ENCODE measurements around the gene GLRA3. TPM values are rescaled to one million over a fixed set of nuclear protein-coding genes. Genes with fewer than 3 reads are reported as not detected.

GLRA3 gene
- total and polyA plus RNA-seq, 2 of the 8 experiments (the other 6 are each of a cell fraction or from before 2014, with no cell fraction given): 0.02 TPM; not detected in 1

DNA sequence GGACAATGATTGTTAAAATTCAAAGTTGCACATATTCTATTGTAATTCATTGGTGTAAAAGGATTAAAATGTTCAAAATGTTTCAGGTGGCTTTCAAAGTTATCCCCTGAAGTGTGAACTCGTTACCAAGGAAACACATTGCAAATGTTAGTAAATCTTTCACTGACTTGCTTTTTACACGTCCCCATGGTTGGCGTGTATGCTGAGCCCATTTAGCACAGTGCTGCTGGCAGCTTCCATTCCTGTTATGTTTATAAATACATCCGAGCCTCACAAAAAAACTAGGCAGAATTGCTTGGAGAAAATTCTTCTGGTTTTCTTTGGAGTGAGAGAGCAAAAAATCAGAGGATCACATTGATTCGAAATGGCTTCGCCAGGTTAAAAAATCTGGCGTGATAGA, 200.9 kb downstream of the GLRA3 start:
- Histone ChIP-seq H4K20me1 (replicated peaks in 1 of 2; ENCODE audit: control insufficient read depth in 1 of 2, insufficient read depth in 2 of 2, low read length in 2 of 2) (no peaks in the 10 kb centered on the region), H3K4ac (replicated peaks; ENCODE audit: insufficient read length, low read depth, low read length) (no peak overlapping the region), H2BK20ac (ENCODE audit: low read length) (no peak overlapping the region), H3K27me3 (replicated peaks in 1 of 4; ENCODE audit: control insufficient read depth in 3 of 4, extremely low read depth in 1 of 4, insufficient read depth in 3 of 4, low read length in 3 of 4) (no peaks in the 10 kb centered on the region), H2BK120ac (replicated peaks; ENCODE audit: low read depth, low read length) (no peak overlapping the region), H3K9ac (replicated peaks in 1 of 4; ENCODE audit: extremely low read depth in 1 of 4, low read depth in 3 of 4, low read length in 3 of 4) (no peak overlapping the region), H3K79me1 (ENCODE audit: low read depth, low read length) (no peaks in the 10 kb centered on the region), H3K18ac (ENCODE audit: extremely low read depth, low read length) (no peak overlapping the region), H3K27ac (ENCODE audit: low read depth, low read length) (no peak overlapping the region), H3K14ac (ENCODE audit: insufficient read length) (no peak overlapping the region), H2BK5ac (ENCODE audit: low read depth, low read length) (no peak overlapping the region), H2BK15ac (ENCODE audit: low read length) (no peak overlapping the region), H3K79me2 (ENCODE audit: control insufficient read depth in 1 of 2, insufficient read depth in 2 of 2, low read length in 2 of 2) (no peaks in the 10 kb centered on the region), H3K23ac (ENCODE audit: insufficient read length) (no peak overlapping the region), H3K56ac (replicated peaks; ENCODE audit: insufficient read length, low read depth, low read length) (no peak overlapping the region), H3K36me3 (ENCODE audit: control insufficient read depth in 2 of 4, insufficient read depth in 4 of 4, low read length in 3 of 4) (no peaks in the 10 kb centered on the region), H4K8ac (ENCODE audit: extremely low read depth, insufficient read depth, low read length) (no peak overlapping the region), H3K4me2 (ENCODE audit: insufficient read depth in 1 of 2, low read depth in 2 of 2, low read length in 2 of 2) (no peak overlapping the region), H4K5ac (ENCODE audit: insufficient read length, low read depth, low read length) (no peak overlapping the region), H3K4me1 (replicated peaks in 1 of 4; ENCODE audit: control insufficient read depth in 3 of 4, insufficient read depth in 4 of 4, low read length in 3 of 4) (no peaks in the 10 kb centered on the region), H2AFZ (ENCODE audit: low read length) (no peak overlapping the region), H2AK5ac (ENCODE audit: low read depth, low read length) (no peak overlapping the region), H4K91ac (replicated peaks; ENCODE audit: insufficient read length, low read length) (no peak overlapping the region), H3K23me2 (ENCODE audit: low read depth, low read length) (no peaks in the 10 kb centered on the region), H3K9me3 (ENCODE audit: insufficient read depth in 2 of 2, low read depth in 1 of 2, low read length in 1 of 2) (no peaks in the 10 kb centered on the region), H2BK12ac (ENCODE audit: low read depth, low read length) (no peak overlapping the region), H3K4me3 (ENCODE audit: extremely low read depth in 1 of 4, insufficient read depth in 2 of 4, low read depth in 3 of 4, low read length in 4 of 4) (no peak overlapping the region)
- ChIA-PET CTCF (ENCODE audit: partially characterized antibody) (no interaction called here), POLR2A (ENCODE audit: partially characterized antibody) (no interaction called here)
- 85% methylated on average over 7 of the region's 7 CpGs; no CpG with 5 or more reads in 1 of the 2 experiments for WGBS, 2 experiments (ENCODE audit: extremely low coverage in 1 of 2, insufficient coverage in 1 of 2, insufficient read length in 1 of 2, insufficient replicate concordance in 2 of 2, low coverage in 1 of 2, low lambda C conversion rate in 2 of 2, missing lambda C conversion rate in 1 of 2)
- FAIRE-seq (no peak), DNase-seq (ENCODE audit: low read depth in 1 of 2, low spot score in 2 of 2) (no peak)
- TF ChIP-seq SIX5 (IDR thresholded peaks at IDR 0.05; ENCODE audit: low read depth, low read length) (no peak), BRCA1 (IDR thresholded peaks at IDR 0.05; ENCODE audit: low read depth, low read length) (no peak), CEBPB (IDR thresholded peaks at IDR 0.05; ENCODE audit: low read depth, low read length) (no peak), KDM4A (IDR thresholded peaks at IDR 0.05; ENCODE audit: low read depth, low read length, severe bottlenecking) (no peak), TAF1 (IDR thresholded peaks at IDR 0.05; ENCODE audit: low read depth, low read length) (no peak), SAP30 (IDR thresholded peaks at IDR 0.05; ENCODE audit: insufficient read depth, insufficient replicate concordance, low read length) (no peak), CTBP2 (IDR thresholded peaks at IDR 0.05; ENCODE audit: borderline replicate concordance, insufficient read depth, insufficient read length, low read length) (no peak), BCL11A (IDR thresholded peaks at IDR 0.05; ENCODE audit: low read depth in 2 of 2, low read length in 2 of 2) (no peak)
- TF ChIP-seq, protein P1, sequence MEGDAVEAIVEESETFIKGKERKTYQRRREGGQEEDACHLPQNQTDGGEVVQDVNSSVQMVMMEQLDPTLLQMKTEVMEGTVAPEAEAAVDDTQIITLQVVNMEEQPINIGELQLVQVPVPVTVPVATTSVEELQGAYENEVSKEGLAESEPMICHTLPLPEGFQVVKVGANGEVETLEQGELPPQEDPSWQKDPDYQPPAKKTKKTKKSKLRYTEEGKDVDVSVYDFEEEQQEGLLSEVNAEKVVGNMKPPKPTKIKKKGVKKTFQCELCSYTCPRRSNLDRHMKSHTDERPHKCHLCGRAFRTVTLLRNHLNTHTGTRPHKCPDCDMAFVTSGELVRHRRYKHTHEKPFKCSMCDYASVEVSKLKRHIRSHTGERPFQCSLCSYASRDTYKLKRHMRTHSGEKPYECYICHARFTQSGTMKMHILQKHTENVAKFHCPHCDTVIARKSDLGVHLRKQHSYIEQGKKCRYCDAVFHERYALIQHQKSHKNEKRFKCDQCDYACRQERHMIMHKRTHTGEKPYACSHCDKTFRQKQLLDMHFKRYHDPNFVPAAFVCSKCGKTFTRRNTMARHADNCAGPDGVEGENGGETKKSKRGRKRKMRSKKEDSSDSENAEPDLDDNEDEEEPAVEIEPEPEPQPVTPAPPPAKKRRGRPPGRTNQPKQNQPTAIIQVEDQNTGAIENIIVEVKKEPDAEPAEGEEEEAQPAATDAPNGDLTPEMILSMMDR (IDR thresholded peaks at IDR 0.05; ENCODE audit: control extremely low read depth in 1 of 3, insufficient read depth in 1 of 3, low read depth in 1 of 3, low read length in 3 of 3): no peak

All from H1 (cell line).